T-helper 1 cell treated with Interleukin-12 subunit alpha and Interleukin-12 subunit beta and Interleukin-4 antibody, amounts not matched to agents 30 ng/mL and 1 ng/mL, for 36 hours (primary cell): ENCODE measurements around the gene ADAM11. TPM values are rescaled to one million over a fixed set of nuclear protein-coding genes. Genes with fewer than 3 reads are reported as not detected.
"Not testable (repeated sequence)": the region's sequence is repeated elsewhere in the genome, so short reads cannot be mapped to it uniquely, and the experiment has no call there.

Experiments used
- intact Hi-C: fragments of 100-400 bp; cut with micrococcal nuclease; formaldehyde crosslinking; loops from one replicate; pipeline ENCODE4 v1.15.1; 2024
- total RNA-seq: library from RNA; stranded (reverse); gene quantifications from 2 replicates; pipeline ENCODE4 v1.2.3, GENCODE V29; 2022

ADAM11 gene
- total RNA-seq, 1 donor from 2014 or later: 0.32 TPM

DNA sequence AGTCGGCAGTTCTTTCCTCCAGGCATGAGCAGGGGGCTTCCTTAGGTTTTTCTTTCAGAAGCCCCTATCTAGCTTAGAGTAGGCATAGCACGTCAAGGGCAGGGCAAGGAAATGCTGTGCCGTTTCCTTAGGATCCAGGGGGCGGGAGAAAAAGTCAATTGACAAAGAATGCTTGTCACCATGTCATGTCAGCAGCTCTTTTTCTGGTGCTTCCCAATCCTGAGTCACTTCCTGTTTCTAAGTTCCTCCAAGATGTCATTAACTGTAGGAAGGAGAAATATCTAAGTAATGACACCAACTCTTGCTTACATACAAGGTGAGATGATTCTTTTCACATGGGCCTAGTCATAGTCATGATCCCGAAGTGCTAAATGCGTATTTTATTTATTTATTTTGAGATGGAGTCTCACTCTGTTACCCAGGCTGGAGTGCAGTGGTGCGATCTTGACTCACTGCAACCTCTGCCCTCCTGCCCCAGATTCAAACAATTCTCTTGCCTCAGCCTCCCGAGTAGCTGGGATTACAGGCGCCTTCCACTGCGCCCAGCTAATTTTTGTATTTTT, 36.1 kb downstream of the ADAM11 start:
- intact Hi-C loops: no loop called here

DNA sequence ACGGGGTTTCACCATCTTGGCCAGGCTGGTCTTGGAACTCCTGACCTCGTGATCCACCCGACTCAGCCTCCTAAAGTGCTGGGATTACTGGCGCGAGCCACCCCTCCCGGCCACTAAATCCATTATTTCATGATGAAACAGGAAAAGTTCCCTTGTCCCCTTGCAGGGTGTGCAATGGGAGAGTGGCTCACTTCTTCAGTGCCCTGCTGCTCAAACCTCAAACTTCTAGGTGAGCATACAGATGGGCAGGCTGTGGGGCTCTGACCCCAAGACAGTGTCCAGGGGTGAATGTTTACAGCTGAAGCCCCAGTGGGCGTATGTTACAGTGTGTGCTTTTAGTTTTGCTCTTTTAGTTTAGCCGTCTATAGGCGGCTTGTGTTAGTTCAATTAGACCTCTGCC, 36.6 kb downstream of the ADAM11 start:
- intact Hi-C loops: no loop called here

DNA sequence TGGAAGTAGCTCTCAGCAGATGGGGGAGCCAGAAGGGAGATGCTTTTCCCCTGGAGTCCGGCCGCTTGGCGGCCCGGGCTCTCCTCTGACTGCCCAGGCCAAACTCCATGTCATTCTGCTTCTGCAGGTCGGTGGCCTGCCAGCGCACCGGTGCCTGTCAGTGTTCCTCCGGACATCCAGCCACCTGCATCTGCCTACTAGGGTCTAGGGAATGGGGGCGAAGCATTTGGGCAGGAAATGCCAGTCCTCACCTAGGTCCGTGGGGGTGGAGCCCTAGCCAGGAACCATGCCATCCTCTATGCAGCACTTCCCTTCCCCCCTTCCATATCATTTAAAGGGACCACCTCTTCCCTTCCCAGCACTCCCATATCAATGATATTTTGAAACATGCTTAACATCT, 37.1 kb downstream of the ADAM11 start:
- intact Hi-C loops: no loop called here

DNA sequence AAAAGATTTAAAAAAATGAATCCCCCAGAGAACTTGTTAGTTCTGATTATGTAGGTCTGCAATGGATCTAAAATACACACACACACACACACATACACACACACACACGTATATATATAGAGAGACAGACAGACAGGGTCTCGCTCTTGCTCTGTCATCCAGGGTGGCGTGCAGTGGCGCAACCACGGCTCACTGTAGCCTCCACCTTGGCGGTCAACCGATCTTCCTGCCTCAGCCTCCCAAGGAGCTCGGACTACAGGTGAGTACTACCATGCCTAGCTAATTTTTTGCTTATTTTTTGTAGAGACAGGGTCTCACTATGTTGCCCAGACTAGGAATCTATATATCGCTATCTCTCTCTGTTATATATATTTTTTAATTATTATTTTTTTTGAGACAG, 37.9 kb downstream of the ADAM11 start:
- intact Hi-C loops: no loop called here

- intact Hi-C loops: no loop called here
These were observed 39.0 kb downstream of the ADAM11 start for GRCh38 chr17:44797802-44798201.

DNA sequence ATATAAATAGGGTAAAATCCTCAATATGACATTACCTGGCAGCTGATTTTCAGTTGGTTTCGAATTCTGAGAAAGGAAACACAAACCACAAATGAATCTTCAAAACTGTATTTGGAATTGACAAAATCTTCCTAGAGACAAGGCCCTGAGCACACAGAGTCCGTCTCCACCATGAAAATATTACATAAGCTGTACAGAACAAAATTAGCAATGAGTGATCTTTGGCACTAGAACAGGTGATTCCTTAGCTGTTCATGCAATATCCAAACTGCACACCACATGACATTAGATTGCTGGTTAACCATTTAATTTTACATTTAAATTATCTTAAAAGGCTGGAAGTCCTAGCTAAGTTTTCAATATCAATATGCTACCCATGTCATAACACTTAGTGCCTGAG, 39.6 kb downstream of the ADAM11 start:
- intact Hi-C loops: no loop called here

DNA sequence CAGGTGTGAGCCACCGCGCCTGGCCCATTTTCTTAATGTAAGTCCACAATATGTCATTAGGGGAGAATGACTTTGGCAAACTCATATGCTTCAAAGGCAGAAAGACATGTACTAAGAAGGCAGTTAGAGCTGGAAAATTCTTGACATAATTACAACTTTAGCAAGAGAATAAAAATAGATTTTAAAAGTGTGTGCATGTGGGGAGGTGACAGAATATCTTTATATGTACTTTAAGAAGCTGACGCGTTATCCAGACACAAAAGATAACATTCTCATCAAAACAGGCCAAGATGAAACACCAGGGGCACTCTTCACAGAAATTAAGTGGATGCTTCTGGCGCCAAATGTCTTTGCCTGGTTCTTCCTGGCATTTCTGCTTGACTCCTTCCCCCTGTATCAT, 43.1 kb downstream of the ADAM11 start:
- intact Hi-C loops: no loop called here

DNA sequence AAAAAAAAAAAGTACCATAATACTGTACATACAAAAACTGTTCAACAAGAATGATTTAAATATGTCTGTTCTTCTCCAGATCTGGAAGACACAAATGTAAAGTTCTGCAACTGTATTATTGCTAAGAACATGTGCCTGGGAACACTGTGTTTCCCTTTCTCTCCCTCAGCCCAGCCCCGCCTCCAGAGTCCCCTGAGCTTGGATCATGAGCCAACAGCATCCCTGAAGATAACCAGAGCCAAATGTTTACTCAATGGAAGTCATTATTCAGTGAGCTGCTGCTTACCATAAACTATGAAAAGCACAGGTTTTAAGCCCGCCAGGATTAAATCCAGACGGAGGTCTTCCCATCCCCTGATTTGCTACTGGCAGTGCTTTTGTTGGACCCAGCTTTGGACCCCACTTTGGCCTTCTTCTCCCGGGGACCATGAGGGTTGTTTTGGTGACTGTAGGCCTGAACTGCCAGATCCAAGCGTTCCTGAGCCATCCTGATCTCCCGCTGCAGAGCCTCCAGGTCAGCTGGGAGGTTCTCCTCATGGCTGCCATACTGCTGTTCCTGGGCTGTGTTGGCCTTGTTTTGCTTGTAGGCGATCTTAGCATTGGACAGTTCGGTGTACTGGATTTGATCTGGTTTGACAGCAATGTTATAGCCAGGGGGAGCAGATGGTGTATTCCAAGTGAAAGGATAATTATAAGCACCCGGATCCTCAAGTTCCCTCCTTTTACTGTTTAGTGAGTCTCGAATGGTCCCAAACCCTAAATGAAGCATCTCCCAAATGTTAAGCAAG, 45.7 kb downstream of the ADAM11 start:
- intact Hi-C loops: no loop called here

DNA sequence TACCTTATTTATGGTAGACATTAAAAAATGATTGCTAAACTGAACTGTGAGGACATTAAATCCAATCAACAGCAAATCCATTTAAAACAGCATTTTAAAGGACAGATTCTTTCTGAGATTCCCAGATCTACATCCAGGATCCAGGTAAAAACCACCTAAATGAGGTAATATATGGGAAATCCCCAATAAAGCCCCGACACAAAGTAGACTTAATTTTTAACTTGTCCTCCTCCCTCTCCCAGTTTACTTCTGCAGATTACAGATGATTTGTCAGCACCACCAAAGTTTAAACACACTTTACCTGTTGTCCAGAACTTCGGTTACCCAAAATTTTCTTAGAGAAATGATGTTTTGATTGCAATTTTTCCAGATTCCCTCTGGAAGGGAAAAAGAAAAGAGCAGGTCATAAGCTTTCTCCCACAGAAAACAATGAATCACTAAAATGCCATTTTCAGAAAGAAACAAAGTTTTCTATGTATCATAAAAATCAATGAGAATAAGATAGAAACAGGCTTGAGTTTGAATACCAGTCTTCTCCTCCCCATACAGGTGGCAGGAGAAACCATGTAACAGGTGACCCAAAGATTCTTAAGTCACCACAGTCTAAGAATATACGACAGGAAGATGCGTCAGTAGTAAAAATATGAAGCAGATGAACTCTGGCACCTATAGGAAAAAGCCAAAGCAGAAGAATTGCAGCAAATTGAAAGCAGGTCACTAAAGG, 48.5 kb downstream of the ADAM11 start:
- intact Hi-C loops: no loop called here

DNA sequence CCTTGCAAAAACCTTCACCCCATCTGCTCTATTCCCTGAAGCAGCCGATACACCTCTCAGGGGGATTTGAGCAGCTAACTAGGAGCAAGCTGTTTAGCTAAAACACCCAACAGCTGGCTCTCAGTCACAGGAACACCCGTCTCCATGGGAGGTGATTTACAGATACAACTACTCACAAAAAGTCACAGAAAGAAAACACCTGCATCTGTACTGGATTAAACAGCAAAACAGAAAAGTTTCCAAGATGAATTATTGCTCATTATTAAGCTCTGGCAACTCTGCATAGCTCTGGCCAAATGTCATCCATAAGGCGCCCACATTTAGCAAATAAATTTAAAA, 49.0 kb downstream of the ADAM11 start:
- intact Hi-C loops: no loop called here

DNA sequence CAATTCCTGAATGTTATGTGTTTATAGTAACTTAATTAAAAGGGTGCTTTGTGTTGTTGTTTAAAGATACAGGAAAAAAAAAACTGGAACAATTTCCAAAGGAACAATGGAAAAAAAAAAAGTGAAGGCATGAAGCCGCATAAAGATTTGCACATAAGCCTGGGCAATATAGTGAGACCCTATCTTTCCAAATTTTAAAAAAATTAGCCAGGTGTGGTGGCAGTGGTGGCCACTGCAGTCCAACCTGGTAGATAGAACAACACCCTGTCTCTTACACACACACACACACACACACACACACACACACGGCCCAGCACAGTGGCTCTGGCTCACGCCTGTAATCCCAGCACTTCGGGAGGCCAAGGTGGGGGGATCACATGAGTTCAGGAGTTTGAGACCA, 49.4 kb downstream of the ADAM11 start:
- intact Hi-C loops: no loop called here

DNA sequence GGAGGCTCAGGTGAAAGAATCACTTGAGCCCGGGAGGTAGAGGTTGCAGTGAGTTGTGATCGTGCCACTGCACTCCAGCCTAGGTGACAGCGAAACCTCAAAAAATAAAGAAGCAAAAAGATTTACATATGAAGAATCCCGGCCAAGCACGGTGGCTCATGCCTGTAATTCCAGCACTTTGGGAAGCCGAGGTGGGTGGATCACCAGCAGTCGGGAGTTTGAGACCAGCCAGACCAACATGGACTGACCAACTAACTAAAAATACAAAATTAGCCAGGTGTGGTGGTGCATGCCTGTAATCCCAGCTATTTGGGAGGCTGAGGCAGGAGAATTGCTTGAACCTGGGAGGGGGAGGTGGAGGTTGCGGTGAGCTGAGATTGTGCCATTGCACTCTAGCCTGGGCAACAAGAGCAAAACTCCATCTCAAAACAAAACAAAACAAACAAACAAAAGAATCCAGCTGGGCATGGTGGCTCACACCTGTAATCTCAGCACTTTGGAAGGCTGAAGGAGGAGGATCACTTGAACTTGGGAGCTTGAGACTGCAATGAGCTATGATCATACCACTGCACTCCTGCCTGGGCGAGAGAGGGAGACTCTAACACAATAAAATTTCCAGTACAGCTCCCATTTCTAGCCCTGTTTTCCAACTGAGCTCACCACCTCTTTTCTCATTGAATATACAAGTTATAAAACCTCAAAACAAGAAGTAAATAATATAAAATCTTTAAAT, 50.0 kb downstream of the ADAM11 start:
- intact Hi-C loops: not testable (repeated sequence)

GRCh38 chr17:44812263-44812662, 53.5 kb downstream of the ADAM11 start:
- intact Hi-C loops: no loop called here

GRCh38 chr17:44818508-44818907, 59.7 kb downstream of the ADAM11 start:
- intact Hi-C loops: not testable (repeated sequence)

DNA sequence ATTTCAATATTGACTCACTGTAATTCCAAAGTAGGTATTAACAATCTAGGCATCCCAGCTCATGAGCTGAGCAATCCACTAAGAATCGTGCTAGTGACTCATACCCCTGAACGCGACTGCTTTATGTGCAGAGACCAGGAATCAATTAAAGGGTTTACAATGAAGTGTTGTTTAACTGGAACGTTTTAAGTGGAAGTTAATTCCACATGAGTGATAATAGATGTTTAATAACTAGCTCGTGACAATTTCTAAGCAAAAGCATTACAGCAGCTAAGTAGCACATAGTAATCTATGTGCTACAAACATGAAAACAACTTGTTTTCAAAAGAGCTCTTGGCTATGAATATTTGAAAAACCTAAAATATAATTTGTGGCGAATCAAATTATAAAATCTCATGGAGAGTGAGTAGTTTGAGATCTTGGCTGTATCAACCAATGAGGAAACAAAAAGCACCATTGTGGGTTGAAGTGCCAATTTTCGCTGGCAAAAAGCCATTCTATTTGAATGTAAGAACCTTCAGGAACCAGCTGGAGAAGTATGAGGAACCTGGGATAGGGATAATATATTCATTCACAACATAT, 61.9 kb downstream of the ADAM11 start:
- intact Hi-C loops: no loop called here

DNA sequence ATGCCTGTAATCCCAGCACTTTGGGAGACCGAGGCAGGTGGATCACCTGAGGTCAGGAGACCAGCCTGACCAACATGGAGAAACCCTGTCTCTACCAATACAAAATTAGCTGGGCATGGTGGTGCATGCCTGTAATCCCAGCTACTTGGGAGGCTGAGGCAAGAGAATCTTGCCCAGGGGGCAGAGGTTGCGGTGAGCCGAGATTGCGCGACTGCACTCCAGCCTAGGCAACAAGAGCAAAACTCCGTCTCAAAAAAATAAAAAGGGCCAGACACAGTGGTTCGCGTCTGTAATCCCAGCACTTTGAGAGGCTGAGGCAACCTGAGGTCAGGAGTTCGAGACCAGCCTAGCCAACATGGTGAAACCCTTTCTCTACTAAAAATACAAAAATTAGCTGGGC, 66.4 kb downstream of the ADAM11 start:
- intact Hi-C loops: not testable (repeated sequence)

DNA sequence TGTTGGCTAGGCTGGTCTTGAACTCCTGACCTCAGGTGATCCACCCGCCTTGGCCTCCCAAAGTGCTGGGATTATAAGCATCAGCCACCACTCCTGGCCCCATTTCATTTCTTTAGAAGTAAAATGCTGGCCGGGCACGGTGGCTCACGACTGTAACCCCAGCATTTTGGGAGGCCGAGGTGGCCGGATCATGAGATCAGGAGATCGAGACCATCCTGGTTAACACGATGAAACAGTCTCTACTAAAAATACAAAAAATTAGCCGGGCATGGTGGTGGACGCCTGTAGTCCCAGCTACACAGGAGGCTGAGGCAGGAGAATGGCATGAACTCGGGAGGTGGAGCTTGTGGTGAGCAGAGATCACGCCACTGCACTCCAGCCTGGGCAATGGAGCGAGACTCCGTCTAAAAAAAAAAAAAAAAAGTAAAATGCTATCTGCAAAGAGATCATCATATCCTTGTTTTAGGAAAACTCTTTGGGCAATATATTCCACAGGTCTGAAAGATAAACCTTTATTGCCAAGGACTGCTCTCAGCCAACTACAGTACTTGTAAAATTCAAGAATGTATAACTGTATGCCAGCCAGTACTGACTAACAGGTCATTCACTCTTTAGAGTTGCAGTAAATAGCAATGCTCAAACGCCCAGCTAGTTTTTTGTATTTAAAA, 67.5 kb downstream of the ADAM11 start:
- intact Hi-C loops: no loop called here

- intact Hi-C loops: loop anchor here (1.0 kb wide), 1 partner anchor 53 kb away; no protein-coding TSS in a partner anchor
These were observed 69.1 kb downstream of the ADAM11 start for GRCh38 chr17:44827863-44828262.

DNA sequence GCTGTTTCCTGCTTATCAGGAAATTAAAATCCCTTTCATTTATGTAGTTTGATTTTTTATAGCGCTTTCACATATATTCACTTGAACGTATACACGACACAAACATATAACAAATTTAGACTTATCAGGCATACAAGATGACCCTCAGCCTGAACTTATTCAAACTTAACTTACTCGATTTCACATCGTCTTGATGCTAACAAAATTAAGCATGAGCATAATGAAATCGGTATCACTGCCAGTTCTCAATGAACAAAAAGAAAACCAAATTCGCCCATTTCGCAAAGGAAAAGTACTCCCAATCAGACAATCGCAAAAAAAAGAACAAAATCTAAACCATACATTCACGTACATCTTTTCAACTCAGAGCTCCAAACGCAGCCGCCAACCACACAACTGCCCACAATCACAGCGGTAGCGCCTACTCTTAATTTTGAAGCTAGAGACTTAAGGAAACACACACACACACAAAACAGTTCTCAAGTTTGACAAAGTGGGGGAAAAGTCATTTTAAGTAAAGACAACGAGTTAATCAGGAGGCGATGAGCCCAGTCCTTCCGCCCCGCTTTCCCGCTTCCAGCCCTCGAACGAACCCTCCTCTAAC, 70.2 kb downstream of the ADAM11 start:
- intact Hi-C loops: loop anchor here (1.0 kb wide), 1 partner anchor 54 kb away; no protein-coding TSS in a partner anchor

DNA sequence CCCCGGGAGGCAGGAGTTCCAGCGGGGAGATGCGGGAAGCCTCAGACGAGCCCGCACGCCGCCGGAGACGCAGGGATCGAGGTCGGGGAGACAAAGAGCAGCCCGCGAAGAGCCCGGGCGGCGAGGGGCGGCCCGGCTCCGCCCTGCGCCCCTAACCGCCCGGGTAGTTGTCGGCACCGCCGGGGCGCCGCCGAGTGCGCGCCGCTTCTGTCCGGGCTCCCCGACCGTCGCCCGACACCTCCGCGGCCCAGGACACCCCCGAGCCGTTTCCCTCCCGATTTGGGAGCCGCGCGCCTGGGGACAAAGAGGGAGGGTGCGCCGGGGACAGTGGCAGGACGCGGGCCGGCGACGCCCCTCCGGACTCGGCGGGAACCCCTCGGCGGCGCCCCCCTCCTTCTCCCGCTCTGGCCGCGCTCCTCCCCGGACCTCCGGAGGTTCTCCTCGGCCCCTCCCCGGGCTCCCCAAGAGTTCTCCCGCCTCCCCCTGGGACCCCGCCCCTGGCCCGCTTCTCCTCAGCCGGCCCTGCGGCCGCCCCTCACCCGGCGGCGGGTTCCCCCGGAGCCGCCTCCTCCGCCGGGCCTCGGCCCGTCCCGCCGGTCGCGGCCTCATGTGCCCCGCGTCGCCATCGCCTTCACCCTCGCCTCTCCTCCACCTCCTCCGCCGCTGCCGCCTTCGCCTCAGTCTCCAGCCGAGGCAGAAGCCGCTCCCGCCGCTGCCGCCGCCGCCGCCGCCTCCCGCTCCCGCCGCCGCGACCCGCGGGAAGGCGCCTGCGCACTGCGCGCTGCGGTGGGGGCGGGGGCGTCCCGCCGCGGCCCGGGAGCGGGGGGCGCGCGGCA, 71.0 kb downstream of the ADAM11 start, which contains the start of gene GJC1:
Gene GJC1 (minus strand): TSS at position 765 of the 836 bp plus-strand sequence. CDS start 24,470 bp downstream, outside the sequence.
- intact Hi-C loops: no loop called here
